ENCODE measurements around the gene KTN1. TPM values are rescaled to one million over a fixed set of nuclear protein-coding genes. Genes with fewer than 3 reads are reported as not detected.

KTN1 gene
- polyA plus RNA-seq, 10 donors = 122 to 194 (median 157) TPM

DNA sequence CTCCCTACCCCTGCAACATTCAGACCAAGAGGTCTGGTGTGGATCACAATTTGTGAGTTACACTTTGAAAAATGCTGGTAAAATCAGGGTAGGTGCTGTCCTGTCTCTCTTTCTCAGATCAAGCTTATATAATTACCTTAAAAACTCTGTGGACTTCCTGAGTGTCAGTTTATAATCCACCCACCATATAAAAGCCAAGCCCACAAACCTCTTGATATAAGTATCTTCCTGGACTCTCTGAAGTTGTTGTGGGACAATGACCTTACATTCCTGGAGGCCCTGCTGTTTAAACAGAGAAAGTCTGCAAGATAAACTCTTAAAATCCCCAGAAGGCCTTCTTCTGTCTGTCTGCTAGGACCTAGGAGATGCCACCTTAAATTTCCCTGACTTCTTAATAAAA, 11.4 kb upstream of the KTN1 start:
- no peak for DNase-seq

GRCh38 chr14:55571125-55571889, 8.7 kb upstream of the KTN1 start:
- DNase-seq = no peak

- DNase-seq = no peak
These were observed 7.4 kb upstream of the KTN1 start for GRCh38 chr14:55572578-55572977.

DNA sequence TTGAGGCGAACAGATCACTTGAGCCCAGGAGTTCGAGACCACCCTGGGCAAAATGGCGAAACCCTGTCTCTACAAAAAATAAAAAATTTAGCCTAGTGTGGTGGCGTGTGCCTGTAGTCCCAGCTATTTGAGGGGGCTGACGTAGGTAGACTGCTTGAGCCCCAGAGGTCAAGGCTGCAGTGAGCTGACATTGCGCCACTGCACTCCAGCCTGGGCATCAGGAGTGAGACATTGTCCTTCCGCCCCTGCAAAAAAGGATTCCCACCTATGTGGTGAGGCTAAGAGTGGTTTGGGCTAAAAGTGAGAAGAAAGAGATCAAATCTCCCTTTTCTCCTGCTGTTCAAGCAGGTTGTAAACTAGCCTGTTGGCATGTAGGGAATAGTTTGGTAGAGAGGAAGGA, 5.0 kb upstream of the KTN1 start:
- DNase-seq = no peak

- DNase-seq = no peak
These were observed 2.8 kb upstream of the KTN1 start for GRCh38 chr14:55577229-55577628.

GRCh38 chr14:55578511-55578910, 1.5 kb upstream of the KTN1 start:
- no peak for DNase-seq

DNA sequence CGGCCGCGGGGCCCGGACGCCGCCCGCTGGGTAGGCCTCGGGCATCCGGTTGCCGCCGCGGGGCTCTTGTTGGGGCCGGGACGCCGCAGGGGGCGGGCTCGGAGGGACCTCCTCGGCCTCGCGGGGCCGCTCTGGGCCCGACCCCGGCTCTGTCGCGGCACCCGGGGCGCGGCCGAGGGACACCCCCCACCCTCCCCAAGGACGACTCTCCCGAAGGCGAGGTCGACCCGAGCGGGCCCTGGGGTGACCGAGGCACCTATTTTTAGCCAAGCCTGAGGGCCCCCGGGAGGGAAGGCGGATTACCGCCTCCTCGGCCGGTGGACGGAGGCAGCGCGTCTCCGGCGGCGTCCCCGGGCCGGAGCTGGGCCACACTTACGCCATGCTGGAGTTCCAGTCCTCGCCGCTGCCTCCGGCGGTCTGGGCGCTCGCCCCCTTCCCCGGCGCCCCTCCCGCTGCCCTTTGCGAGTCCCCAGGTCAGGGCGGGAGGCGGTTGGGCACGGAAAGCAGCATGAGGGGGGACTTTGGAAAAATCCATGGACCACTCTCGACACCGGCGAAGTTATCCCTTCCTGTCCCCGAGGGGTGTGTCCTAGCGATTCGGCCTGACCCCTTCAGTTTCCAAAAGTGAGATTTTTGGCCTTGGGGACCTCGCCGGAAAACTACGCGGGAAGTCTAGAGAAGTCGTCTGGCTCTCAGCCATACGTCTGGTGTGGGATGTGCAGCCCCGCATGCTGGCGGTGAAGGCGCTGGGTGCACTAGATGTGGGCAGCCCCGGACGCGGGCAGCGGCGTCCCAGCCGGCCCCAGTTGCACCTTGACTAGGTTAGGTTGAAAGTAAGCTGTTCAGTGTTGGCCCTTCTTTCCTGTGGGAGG, 699 bp downstream of the KTN1 start:
- peak; percentile 32 to 82 (median 61) for DNase-seq

DNA sequence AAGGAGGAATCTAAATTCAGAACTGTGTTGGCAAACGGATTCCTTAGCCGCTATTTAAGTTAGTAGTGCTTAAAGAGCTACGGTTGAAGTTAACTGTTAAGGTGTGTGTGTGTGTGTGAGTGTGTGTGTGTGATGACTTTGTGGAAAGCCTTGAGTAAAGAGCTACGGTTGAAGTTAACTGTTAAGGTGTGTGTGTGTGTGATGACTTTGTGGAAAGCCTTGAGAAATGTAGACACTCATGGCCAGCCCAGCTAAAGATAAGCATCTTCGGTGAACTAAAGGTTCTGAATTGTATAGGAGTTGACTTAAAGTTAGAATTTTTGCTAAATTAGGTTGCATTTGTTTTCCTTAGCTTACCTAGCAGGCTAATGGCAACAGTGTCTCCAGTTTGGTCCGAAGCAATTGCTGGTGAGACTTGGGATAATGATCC, 1.4 kb downstream of the KTN1 start:
- DNase-seq = no peak

- no peak for DNase-seq
These were observed 2.7 kb downstream of the KTN1 start for GRCh38 chr14:55582746-55583145.

DNA sequence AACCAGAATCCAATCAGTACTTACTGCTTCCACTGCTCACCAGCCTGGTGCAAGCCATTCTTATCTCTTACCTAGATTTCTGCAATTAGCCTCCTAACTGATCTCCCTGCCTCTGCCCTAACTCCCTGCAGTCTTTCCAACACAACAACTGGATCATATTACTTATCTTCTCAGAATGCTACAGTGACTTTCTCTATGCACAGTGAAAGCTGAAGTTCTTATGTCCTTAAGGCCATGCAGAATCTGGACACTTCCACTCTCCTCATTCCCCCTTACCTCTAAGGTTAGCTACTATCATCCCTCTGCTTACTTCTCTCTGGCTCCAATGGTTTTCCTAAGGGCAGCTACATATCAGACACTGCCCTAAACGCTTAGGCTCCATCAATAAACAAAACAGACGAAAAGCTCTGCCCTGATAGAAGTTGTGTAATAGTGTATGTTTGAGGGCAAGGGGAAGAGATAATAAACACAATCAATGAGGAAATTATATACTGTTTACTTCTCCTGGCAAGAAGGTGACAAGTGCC, 4.0 kb downstream of the KTN1 start:
- no peak for DNase-seq

DNA sequence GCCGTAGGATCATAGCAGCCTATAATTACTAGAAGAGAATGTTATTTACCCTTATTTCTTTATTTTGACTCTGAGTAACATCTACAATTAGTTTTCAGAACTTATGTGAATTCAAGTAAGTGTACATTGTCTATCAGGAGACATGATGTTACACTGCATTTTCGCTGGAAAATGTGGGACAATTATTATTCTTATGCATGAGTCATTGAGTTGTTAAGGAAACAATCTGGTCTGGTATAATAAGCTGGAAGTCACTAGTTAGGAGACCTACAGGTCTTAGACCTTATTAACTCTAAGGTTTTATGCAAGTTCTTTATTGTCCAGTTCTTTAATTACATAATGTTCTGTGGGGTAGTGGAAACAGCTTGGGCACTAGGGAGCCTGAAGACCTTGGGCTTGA, 5.8 kb downstream of the KTN1 start:
- DNase-seq = no peak

- DNase-seq = no peak
These were observed 6.4 kb downstream of the KTN1 start for GRCh38 chr14:55586411-55586810.

DNA sequence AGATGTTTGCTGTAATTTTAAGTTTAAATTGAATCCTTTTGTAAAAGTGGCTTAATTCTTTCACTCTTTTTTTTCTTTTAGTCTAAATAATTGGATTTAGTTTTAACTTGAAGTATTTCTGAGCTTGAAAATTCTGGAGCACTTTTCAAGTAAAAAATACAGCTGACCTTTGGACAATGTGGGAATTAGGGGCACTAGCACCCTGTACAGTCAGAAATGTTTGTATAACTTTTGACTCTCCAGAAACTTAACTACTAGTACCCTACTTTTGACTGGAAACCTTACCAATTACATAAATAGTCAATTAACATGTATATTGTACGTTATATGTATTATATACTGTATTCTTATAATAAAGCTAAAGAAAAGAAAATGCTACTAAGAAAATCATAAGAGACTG, 7.8 kb downstream of the KTN1 start:
- no peak for DNase-seq

DNA sequence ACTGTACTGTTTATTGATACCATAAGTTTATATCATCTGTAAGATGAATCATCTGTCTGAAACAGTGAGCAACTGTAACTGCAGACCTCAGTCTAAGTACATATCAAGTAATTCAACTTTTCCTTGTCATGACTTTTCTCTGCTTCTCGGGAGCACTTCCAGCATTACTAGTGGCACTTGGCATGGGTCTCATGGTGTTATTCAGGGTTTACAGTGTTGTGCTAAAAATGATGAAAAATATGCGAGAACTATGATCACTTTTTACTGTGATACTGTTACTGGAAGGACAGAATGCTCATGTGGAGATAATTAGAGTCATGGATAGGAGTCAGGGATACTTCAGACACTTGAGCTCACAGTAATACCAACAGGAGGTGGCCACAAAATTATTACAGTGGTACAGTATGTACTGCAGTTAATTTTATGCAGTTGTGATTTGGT, 8.3 kb downstream of the KTN1 start:
- DNase-seq = no peak

GRCh38 chr14:55589171-55589570, 9.2 kb downstream of the KTN1 start:
- DNase-seq = no peak

DNA sequence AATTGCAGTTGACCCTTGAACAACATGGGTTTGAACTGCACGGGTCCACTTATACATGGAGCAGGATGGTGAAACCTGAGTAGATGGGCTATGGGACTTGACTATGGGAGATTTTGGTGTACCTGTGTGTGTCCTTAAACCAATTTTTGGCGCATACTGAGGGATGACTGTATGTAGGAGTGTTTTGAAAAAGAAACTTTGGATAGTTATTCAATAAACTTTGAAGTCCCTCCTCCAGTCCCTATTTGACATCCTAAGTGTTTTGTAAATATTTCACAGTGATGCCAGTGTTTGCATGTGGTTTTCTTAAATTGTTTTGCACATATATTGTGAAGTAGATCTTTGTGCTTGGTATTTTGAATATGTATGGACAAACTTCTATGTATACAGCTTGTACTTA, 12.4 kb downstream of the KTN1 start:
- no peak for DNase-seq

DNA sequence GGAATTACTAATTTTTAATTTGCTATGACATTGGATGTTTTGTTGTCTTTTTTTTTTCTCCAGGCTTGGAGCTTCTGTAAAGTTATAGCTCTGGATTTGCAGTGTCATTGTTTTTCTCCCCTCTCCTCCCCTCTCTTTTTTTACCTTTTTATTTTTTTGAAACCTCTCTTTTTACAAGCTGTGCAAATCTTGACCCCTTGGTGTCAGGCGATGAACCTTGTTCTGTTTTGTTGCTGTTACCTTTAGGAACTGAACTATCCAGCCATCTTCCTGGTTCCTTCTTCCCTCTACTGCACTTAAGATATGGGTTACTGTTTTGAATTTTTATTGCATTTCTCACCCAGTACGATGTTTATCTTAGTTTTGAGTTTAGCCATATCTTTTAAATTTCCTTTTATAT, 13.7 kb downstream of the KTN1 start:
- DNase-seq = no peak

GRCh38 chr14:55599250-55599879, 19.4 kb downstream of the KTN1 start:
- DNase-seq = no peak

DNA sequence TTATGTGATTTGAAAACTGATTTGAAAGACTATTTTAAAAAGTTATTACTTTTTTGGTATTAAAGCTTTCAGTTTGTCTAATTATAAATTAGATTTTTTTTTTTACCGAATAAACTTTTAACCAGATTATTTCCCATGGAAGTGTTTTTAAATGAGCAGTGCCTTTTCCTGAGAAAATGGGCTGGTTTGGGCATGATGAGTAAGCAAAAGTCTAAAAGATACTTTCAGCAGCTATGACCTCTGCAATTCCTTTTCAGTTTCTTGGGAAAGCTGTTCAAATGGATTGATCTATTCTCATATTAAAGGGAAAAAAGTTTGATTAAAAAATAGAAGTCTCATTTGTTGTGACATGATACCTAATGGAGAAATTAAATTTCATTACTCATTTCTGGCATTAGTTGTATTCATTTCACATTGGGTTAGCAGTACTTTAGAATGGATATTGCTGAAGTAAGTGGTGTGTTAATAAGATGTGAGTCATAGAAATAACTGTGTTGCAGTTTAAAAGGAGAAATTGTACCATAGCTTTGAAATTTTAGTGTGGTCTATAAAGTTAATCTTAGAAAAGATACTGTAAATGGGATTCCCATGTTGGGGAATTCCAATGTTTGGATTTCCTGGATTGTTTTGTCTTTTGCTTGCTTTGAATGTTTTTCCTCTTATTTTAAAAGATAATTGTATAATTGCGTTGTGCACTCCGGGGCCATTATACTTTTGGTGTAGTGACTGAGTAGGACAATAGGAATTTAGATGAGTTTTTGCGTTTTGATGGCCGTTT, 21.0 kb downstream of the KTN1 start:
- no peak for DNase-seq

DNA sequence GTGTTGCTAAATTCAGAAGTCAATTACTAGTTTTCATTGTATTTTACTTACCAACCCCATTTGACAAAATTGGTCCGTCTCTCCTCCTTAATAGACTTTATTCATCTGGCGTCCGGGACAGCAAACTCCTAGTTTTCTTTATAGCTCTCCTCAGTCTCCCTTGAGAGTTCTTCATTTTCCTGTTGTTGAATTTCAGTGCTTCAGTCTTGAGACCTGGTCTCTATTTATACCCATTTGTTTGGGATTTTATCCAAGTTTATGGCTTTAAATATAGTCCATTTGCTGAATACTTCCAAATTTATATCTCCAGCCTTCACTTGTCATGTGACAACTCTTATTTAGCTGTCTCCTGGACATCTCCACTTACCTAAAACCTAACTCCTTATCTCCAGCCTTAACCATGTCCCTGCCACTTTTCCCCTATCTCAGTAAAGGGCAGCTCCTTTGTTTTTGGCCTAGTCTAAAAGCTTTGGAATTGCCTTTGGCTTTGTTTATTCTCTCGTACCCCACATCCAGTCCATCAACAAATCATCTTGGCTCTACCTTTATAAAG, 23.5 kb downstream of the KTN1 start:
- no peak for DNase-seq

DNA sequence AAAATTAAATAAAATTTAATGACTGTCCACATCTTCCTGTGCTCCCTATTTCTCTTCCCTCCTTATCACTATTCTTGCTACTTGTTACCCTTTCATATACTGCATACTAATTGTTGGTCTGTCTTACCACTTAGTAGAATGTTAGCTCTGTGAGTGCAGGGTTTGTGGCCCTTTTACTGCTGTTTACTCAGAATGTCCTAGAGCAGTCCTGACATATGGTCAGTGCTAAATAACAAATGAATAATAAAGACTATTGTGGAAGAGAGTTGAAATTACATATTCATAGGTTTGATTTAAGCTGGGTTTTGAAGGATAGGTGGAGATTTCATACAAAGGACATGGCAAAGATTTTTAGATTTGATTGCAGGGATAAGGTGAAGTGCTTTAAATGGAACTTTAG, 24.5 kb downstream of the KTN1 start:
- DNase-seq = no peak
